Measurements from ENCODE around the gene LRRN3.

Gene LRRN3

GRCh38 chr7:111108496-111108895 is 17.6 kb downstream of the LRRN3 start:
- Histone ChIP-seq H3K27me3 (ENCODE audit: insufficient read depth, low read depth) (no peaks in the 10 kb centered on the region), H3K27ac (no peak overlapping the region), H4K20me1 (ENCODE audit: insufficient read depth) (no peaks in the 10 kb centered on the region), H3K79me2 (ENCODE audit: insufficient read depth, low read depth) (no peaks in the 10 kb centered on the region), H2AFZ (ENCODE audit: low read depth) (no peak overlapping the region), H3K4me2 (no peak overlapping the region), H3K9ac (no peak overlapping the region), H3K4me1 (ENCODE audit: low read depth, poor library complexity, severe bottlenecking) (peaks cover 4% of the 10 kb centered on the region), H3K36me3 (ENCODE audit: insufficient read depth) (no peaks in the 10 kb centered on the region), H3K4me3 (IDR thresholded peaks at IDR 0.05; ENCODE audit: insufficient read depth, low read depth, low read length) (no peak overlapping the region)
- TF ChIP-seq, protein P1, sequence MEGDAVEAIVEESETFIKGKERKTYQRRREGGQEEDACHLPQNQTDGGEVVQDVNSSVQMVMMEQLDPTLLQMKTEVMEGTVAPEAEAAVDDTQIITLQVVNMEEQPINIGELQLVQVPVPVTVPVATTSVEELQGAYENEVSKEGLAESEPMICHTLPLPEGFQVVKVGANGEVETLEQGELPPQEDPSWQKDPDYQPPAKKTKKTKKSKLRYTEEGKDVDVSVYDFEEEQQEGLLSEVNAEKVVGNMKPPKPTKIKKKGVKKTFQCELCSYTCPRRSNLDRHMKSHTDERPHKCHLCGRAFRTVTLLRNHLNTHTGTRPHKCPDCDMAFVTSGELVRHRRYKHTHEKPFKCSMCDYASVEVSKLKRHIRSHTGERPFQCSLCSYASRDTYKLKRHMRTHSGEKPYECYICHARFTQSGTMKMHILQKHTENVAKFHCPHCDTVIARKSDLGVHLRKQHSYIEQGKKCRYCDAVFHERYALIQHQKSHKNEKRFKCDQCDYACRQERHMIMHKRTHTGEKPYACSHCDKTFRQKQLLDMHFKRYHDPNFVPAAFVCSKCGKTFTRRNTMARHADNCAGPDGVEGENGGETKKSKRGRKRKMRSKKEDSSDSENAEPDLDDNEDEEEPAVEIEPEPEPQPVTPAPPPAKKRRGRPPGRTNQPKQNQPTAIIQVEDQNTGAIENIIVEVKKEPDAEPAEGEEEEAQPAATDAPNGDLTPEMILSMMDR (conservative IDR thresholded peaks at IDR 0.05; ENCODE audit: low read depth, low read length) = no peak

DNA sequence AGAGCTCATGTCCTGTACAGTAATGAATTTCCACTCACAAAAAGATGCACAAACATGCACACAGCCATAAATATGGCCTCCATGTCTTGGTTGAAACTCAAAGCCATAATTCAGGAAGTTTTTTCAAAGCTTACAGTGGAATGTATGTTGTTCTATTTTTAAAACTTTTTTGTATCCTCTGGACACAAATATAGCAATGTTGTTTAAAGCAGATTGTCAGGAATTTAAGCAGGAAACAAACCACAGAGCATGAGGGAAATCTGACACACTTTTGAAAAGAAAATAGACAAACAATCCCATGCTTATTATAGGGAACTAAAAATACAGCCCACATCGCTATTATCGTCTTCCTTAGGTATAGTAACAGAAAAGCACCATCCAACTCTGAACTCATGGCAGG is 21.5 kb downstream of the LRRN3 start:
- no peak overlapping the region for H3K4me2 ChIP-seq
- no peak overlapping the region for H3K9ac ChIP-seq
- TF ChIP-seq, protein P1 (conservative IDR thresholded peaks at IDR 0.05; ENCODE audit: low read depth, low read length) = no peak
- no peaks in the 10 kb centered on the region for H3K79me2 ChIP-seq (ENCODE audit: insufficient read depth, low read depth)
- H2AFZ ChIP-seq (ENCODE audit: low read depth) = no peak overlapping the region
- no peak overlapping the region for H3K4me3 ChIP-seq (IDR thresholded peaks at IDR 0.05; ENCODE audit: insufficient read depth, low read depth, low read length)
- H4K20me1 ChIP-seq (ENCODE audit: insufficient read depth) = no peaks in the 10 kb centered on the region
- H3K27ac ChIP-seq = no peak overlapping the region
- no peaks in the 10 kb centered on the region for H3K27me3 ChIP-seq (ENCODE audit: insufficient read depth, low read depth)
- peaks cover 12% of the 10 kb centered on the region for H3K4me1 ChIP-seq (ENCODE audit: low read depth, poor library complexity, severe bottlenecking)
- H3K36me3 ChIP-seq (ENCODE audit: insufficient read depth) = no peaks in the 10 kb centered on the region

- peaks cover 12% of the 10 kb centered on the region for H3K4me1 ChIP-seq (ENCODE audit: low read depth, poor library complexity, severe bottlenecking)
- no peak overlapping the region for H3K9ac ChIP-seq
- no peak overlapping the region for H3K27ac ChIP-seq
- H3K4me2 ChIP-seq = no peak overlapping the region
- H3K79me2 ChIP-seq (ENCODE audit: insufficient read depth, low read depth) = no peaks in the 10 kb centered on the region
- no peaks in the 10 kb centered on the region for H3K36me3 ChIP-seq (ENCODE audit: insufficient read depth)
- no peaks in the 10 kb centered on the region for H3K27me3 ChIP-seq (ENCODE audit: insufficient read depth, low read depth)
- TF ChIP-seq, protein P1 (conservative IDR thresholded peaks at IDR 0.05; ENCODE audit: low read depth, low read length) = no peak
- H2AFZ ChIP-seq (ENCODE audit: low read depth) = no peak overlapping the region
- no peak overlapping the region for H3K4me3 ChIP-seq (IDR thresholded peaks at IDR 0.05; ENCODE audit: insufficient read depth, low read depth, low read length)
- no peaks in the 10 kb centered on the region for H4K20me1 ChIP-seq (ENCODE audit: insufficient read depth)
Observed at GRCh38 chr7:111113263-111114017, 22.5 kb downstream of the LRRN3 start.

- Histone ChIP-seq H3K27ac (no peak overlapping the region), H3K79me2 (ENCODE audit: insufficient read depth, low read depth) (no peaks in the 10 kb centered on the region), H3K4me1 (ENCODE audit: low read depth, poor library complexity, severe bottlenecking) (peaks cover 12% of the 10 kb centered on the region), H3K9ac (no peak overlapping the region), H3K4me2 (no peak overlapping the region), H4K20me1 (ENCODE audit: insufficient read depth) (no peaks in the 10 kb centered on the region), H3K36me3 (ENCODE audit: insufficient read depth) (no peaks in the 10 kb centered on the region), H3K4me3 (IDR thresholded peaks at IDR 0.05; ENCODE audit: insufficient read depth, low read depth, low read length) (no peak overlapping the region), H3K27me3 (ENCODE audit: insufficient read depth, low read depth) (no peaks in the 10 kb centered on the region), H2AFZ (ENCODE audit: low read depth) (no peak overlapping the region)
- TF ChIP-seq, protein P1 (conservative IDR thresholded peaks at IDR 0.05; ENCODE audit: low read depth, low read length) = no peak
Observed at GRCh38 chr7:111115966-111116365, 25.0 kb downstream of the LRRN3 start.
